Mesodermal cell (in vitro differentiated cells): Measurements from ENCODE around the gene PRADC1.

Experiments
- H3K27ac ChIP-seq: 2 replicates; pipeline ENCODE4 v1.7.0; 2013; ENCODE audit warnings: mild to moderate bottlenecking, low read depth, low read length, moderate library complexity; ENCODE audit not compliant: severe bottlenecking
- H3K36me3 ChIP-seq: 2 replicates; pipeline ENCODE4 v1.7.1; 2013; ENCODE audit warnings: mild to moderate bottlenecking, low read length, moderate library complexity; ENCODE audit not compliant: control insufficient read depth, insufficient read depth
- H3K4me1 ChIP-seq: one replicate; pipeline ENCODE4 v1.7.1; 2013; ENCODE audit warnings: mild to moderate bottlenecking, low read length; ENCODE audit not compliant: insufficient read depth, control insufficient read depth, poor library complexity, severe bottlenecking
- H3K4me3 ChIP-seq: 2 replicates; pipeline ENCODE4 v1.7.0; 2013; ENCODE audit warnings: low read length, control low read depth, mild to moderate bottlenecking; ENCODE audit not compliant: insufficient read depth, poor library complexity, severe bottlenecking; ENCODE audit errors: extremely low read depth
- H3K9me3 ChIP-seq: 2 replicates; pipeline ENCODE4 v1.7.1; 2013; ENCODE audit warnings: mild to moderate bottlenecking, low read length, moderate library complexity; ENCODE audit not compliant: control insufficient read depth
- WGBS, 2 experiments: methylation state at CpG; one replicate each; pipeline ENCODE4 v1.1.5; 2013; ENCODE audit warnings: missing lambda C conversion rate in 2 of 2; ENCODE audit not compliant: insufficient coverage in 2 of 2; 5-methylcytosine and 5-hydroxymethylcytosine counted together

The PRADC1 gene

GRCh38 chr2:73258186-73258912 is 25.3 kb upstream of the PRADC1 start:
- Histone ChIP-seq H3K4me1 (no peaks in the 10 kb centered on the region), H3K9me3 (no peaks in the 10 kb centered on the region), H3K27ac (no peak overlapping the region), H3K36me3 (peaks cover 20% of the 10 kb centered on the region), H3K4me3 (no peak overlapping the region)
- WGBS, 2 experiments, result 83 to 93% methylated on average over 4 to 6 of the region's 8 CpGs

- Histone ChIP-seq H3K36me3 (peaks cover 28% of the 10 kb centered on the region), H3K4me3 (no peak overlapping the region), H3K9me3 (no peaks in the 10 kb centered on the region), H3K4me1 (no peaks in the 10 kb centered on the region), H3K27ac (no peak overlapping the region)
- 87 to 97% methylated on average over 4 to 9 of the region's 10 CpGs for WGBS, 2 experiments
Observed at GRCh38 chr2:73257425-73258125, 24.5 kb upstream of the PRADC1 start.

DNA sequence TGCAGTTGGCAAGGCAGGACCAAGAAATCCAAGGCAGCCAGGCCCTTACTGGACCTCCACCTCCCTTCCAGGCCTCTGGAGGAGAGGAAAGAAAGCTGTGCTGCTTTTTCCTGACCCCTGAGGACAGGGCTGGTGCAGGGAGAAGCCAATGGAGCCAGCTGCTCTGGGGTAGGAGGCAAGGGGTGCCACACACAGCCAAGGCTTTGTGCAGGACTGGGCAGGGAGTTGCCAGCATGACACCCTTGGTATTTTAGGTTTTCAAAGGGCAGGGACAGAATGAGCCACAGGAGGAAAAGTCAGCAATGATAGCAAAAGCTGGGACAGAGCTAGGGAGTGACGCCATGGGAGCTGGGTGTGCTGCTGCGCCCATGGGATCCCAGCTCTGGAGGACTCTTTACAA is 24.0 kb upstream of the PRADC1 start:
- no peaks in the 10 kb centered on the region for H3K9me3 ChIP-seq
- no peaks in the 10 kb centered on the region for H3K4me1 ChIP-seq
- no peak overlapping the region for H3K4me3 ChIP-seq
- 88 to 90% methylated on average over 2 of the region's 2 CpGs for WGBS, 2 experiments
- peaks cover 33% of the 10 kb centered on the region for H3K36me3 ChIP-seq
- H3K27ac ChIP-seq, result no peak overlapping the region

GRCh38 chr2:73256618-73256922 is 23.5 kb upstream of the PRADC1 start:
- Histone ChIP-seq H3K27ac (no peak overlapping the region), H3K9me3 (no peaks in the 10 kb centered on the region), H3K4me1 (no peaks in the 10 kb centered on the region), H3K4me3 (no peak overlapping the region), H3K36me3 (peaks cover 38% of the 10 kb centered on the region)
- 100% methylated on average over 1 of the region's 1 CpG; no CpG with 5 or more reads in 1 of the 2 experiments for WGBS, 2 experiments

DNA sequence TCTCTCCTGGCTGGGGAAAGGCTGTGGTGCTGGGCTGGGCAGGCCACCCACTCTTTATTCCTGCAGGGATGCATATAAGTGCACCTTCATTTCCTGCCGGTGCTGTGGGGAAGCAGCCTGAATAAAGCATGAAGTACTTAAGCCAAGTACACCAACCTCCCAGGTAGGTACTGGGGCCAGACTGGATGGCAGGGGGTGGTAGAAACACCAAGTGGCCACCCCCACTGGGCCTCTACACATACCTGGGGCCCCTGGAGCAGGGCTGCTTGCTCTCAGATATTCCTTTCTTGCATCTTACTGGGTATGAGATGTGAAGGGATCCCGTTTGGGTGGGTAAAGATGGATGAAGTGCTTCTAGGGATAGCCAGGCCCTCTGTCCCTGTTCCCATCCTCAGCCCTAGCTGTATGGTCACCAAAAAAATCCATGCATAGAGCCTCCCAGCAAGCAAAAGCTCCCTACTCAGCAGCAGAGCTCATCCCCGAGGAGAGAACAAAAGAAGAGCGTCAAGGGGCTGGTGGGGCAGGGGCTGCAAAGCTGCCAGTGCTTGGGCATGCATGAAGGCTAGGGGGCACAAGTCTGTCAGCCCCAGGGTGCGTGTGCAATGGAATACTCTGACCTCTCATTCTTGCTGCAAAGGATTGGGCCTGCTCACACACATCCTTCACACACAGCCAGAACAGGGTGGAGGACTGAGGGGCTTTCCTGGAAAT is 23.0 kb upstream of the PRADC1 start:
- Histone ChIP-seq H3K9me3 (no peaks in the 10 kb centered on the region), H3K27ac (no peak overlapping the region), H3K4me3 (no peak overlapping the region), H3K4me1 (no peaks in the 10 kb centered on the region), H3K36me3 (peaks cover 42% of the 10 kb centered on the region)
- WGBS, 2 experiments, result 71 to 72% methylated on average over 1 to 2 of the region's 5 CpGs

- H3K36me3 ChIP-seq, result peaks cover 51% of the 10 kb centered on the region
- H3K4me3 ChIP-seq, result no peak overlapping the region
- H3K27ac ChIP-seq, result no peak overlapping the region
- 83 to 90% methylated on average over 2 of the region's 4 CpGs for WGBS, 2 experiments
- no peaks in the 10 kb centered on the region for H3K4me1 ChIP-seq
- no peaks in the 10 kb centered on the region for H3K9me3 ChIP-seq
Observed at GRCh38 chr2:73255007-73255644, 22.1 kb upstream of the PRADC1 start.

- H3K36me3 ChIP-seq, result peaks cover 57% of the 10 kb centered on the region
- H3K9me3 ChIP-seq, result no peaks in the 10 kb centered on the region
- H3K4me3 ChIP-seq, result no peak overlapping the region
- H3K27ac ChIP-seq, result no peak overlapping the region
- WGBS, 2 experiments, result 93 to 94% methylated on average over 5 of the region's 7 CpGs
- no peaks in the 10 kb centered on the region for H3K4me1 ChIP-seq
Observed at GRCh38 chr2:73254343-73255006, 21.4 kb upstream of the PRADC1 start.

DNA sequence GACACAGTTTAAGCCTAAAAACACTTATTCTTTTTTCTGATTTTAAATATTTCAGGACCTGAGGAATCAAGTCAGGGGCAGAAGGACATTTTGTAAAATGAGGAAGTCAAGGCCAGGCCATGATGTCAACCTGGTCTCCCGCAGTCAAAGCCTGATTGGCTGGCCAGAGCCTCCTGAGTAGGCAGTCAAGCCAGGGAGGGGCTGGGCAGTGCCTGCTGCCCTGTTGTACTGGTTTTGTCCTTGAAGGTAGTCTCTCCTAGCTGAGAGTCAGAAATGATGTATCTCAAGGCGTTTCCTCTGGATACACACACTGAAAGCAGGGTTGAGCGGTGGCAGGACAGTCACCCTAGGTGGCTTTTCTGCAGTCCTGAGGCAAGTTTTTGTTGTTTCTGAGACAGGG is 20.9 kb upstream of the PRADC1 start:
- 90 to 93% methylated on average over 3 of the region's 3 CpGs for WGBS, 2 experiments
- Histone ChIP-seq H3K36me3 (peaks cover 63% of the 10 kb centered on the region), H3K9me3 (no peaks in the 10 kb centered on the region), H3K27ac (no peak overlapping the region), H3K4me1 (no peaks in the 10 kb centered on the region), H3K4me3 (no peak overlapping the region)

- Histone ChIP-seq H3K4me1 (no peaks in the 10 kb centered on the region), H3K36me3 (peaks cover 68% of the 10 kb centered on the region), H3K27ac (no peak overlapping the region), H3K9me3 (no peaks in the 10 kb centered on the region), H3K4me3 (no peak overlapping the region)
- 93 to 100% methylated on average over 1 to 2 of the region's 2 CpGs for WGBS, 2 experiments
Observed at GRCh38 chr2:73253400-73253799, 20.4 kb upstream of the PRADC1 start.

GRCh38 chr2:73252238-73253027 is 19.4 kb upstream of the PRADC1 start:
- no peaks in the 10 kb centered on the region for H3K9me3 ChIP-seq
- no peaks in the 10 kb centered on the region for H3K4me1 ChIP-seq
- no peak overlapping the region for H3K4me3 ChIP-seq
- H3K36me3 ChIP-seq, result peaks cover 78% of the 10 kb centered on the region
- H3K27ac ChIP-seq, result no peak overlapping the region
- WGBS, 2 experiments, result 96 to 98% methylated on average over 12 to 13 of the region's 17 CpGs
